Neural progenitor cell (in vitro differentiated cells): ENCODE data around the gene WDR12. TPM values are rescaled to one million over a fixed set of nuclear protein-coding genes. Genes with fewer than 3 reads are reported as not detected.

ENCODE experiments used
- DNase-seq: peaks from one replicate; pipeline ENCODE4 v3.0.0-alpha.2; 2016; ENCODE audit warnings: low spot score
- H2AFZ ChIP-seq: fragments of 200-600 bp; sonication (generic); replicated peaks from 2 replicates; pipeline ENCODE4 v1.6.1; 2016; ENCODE audit warnings: antibody characterized with exemption
- H3F3A ChIP-seq: fragments of 200-600 bp; sonication (generic); 2 replicates; pipeline ENCODE4 v1.6.1; 2016; ENCODE audit warnings: antibody characterized with exemption, low read depth
- H3K27ac ChIP-seq: fragments of 200-600 bp; sonication (generic); 2 replicates; pipeline ENCODE4 v1.5.1; 2016; ENCODE audit warnings: mild to moderate bottlenecking
- H3K27me3 ChIP-seq: fragments of 200-600 bp; sonication (generic); 2 replicates; pipeline ENCODE4 v1.6.1; 2016; ENCODE audit warnings: mild to moderate bottlenecking, moderate library complexity
- H3K36me3 ChIP-seq: fragments of 200-600 bp; sonication (generic); 2 replicates; pipeline ENCODE4 v1.5.1; 2016
- H3K4me1 ChIP-seq: fragments of 200-600 bp; sonication (generic); 2 replicates; pipeline ENCODE4 v1.6.1; 2016; ENCODE audit warnings: mixed run types
- H3K4me2 ChIP-seq: fragments of 200-600 bp; sonication (generic); 2 replicates; pipeline ENCODE4 v1.6.1; 2016
- H3K4me3 ChIP-seq: fragments of 200-600 bp; sonication (generic); 2 replicates; pipeline ENCODE4 v1.5.1; 2016
- H3K79me2 ChIP-seq: fragments of 200-600 bp; sonication (generic); 2 replicates; pipeline ENCODE4 v1.6.1; 2016; ENCODE audit warnings: low read depth
- H3K9ac ChIP-seq: fragments of 200-600 bp; sonication (generic); 2 replicates; pipeline ENCODE4 v1.6.1; 2016
- H3K9me3 ChIP-seq: fragments of 200-600 bp; sonication (generic); 2 replicates; pipeline ENCODE4 v1.5.1; 2016; ENCODE audit warnings: low read depth
- H4K20me1 ChIP-seq: fragments of 200-600 bp; sonication (generic); 2 replicates; pipeline ENCODE4 v1.6.1; 2016; ENCODE audit warnings: low read depth
- H3K27ac Mint-ChIP-seq: 3 replicates; pipeline ENCODE4 v1.8.0; 2021; ENCODE audit warnings: mixed read lengths
- H3K27me3 Mint-ChIP-seq: 2 replicates; pipeline ENCODE4 v1.8.0; 2022; ENCODE audit warnings: low read depth, mild to moderate bottlenecking, inconsistent platforms, moderate library complexity, mixed read lengths; ENCODE audit not compliant: insufficient read depth
- H3K36me3 Mint-ChIP-seq: 3 replicates; pipeline ENCODE4 v1.8.0; 2021; ENCODE audit warnings: mixed read lengths
- H3K4me1 Mint-ChIP-seq: 3 replicates; pipeline ENCODE4 v1.8.0; 2021; ENCODE audit warnings: mixed read lengths
- H3K4me3 Mint-ChIP-seq: 3 replicates; pipeline ENCODE4 v1.8.0; 2021; ENCODE audit warnings: mild to moderate bottlenecking, moderate library complexity, mixed read lengths
- H3K9me3 Mint-ChIP-seq: 3 replicates; pipeline ENCODE4 v1.8.0; 2020; ENCODE audit warnings: mixed read lengths
- CTCF ChIP-seq: fragments of 200-600 bp; sonication (generic); IDR thresholded peaks from 2 replicates; pipeline ENCODE4 v1.5.1; 2017; ENCODE audit warnings: antibody characterized with exemption, mild to moderate bottlenecking
- EZH2 ChIP-seq: fragments of 200-600 bp; sonication (generic); IDR thresholded peaks from 2 replicates; pipeline ENCODE4 v1.6.1; 2017; ENCODE audit warnings: antibody characterized with exemption, mild to moderate bottlenecking, moderate library complexity
- EZH2phosphoT487 ChIP-seq: fragments of 200-600 bp; sonication (generic); IDR thresholded peaks from 2 replicates; pipeline ENCODE4 v1.6.1; 2017; ENCODE audit warnings: antibody characterized with exemption
- total RNA-seq: library from RNA; depleted of rRNA; stranded (reverse); fragments of >200 nt; gene quantifications from 2 replicates; pipeline ENCODE4 v1.2.3, GENCODE V29; 2015; ENCODE audit warnings: low replicate concordance

Gene WDR12
- total RNA-seq, 1 donor from 2014 or later = 58.6 TPM

- Mint-ChIP-seq H3K36me3 (no peaks in the 10 kb centered on the region), H3K9me3 (no peaks in the 10 kb centered on the region), H3K27me3 (peaks cover 3% of the 10 kb centered on the region), H3K4me3 (no peak overlapping the region), H3K4me1 (peaks cover 4% of the 10 kb centered on the region), H3K27ac (no peak overlapping the region)
- Histone ChIP-seq H2AFZ (peak overlapping the region; percentile 72), H3K4me3 (no peak overlapping the region), H4K20me1 (no peaks in the 10 kb centered on the region), H3K27ac (no peak overlapping the region), H3K27me3 (no peaks in the 10 kb centered on the region), H3K4me1 (no peaks in the 10 kb centered on the region), H3K79me2 (no peaks in the 10 kb centered on the region), H3K36me3 (no peaks in the 10 kb centered on the region), H3K9ac (no peak overlapping the region), H3K4me2 (no peak overlapping the region), H3K9me3 (no peaks in the 10 kb centered on the region), H3F3A (no peaks in the 10 kb centered on the region)
- TF ChIP-seq CTCF (peak; percentile 76), EZH2 (no peak)
- peak; percentile 50 for DNase-seq
Observed at GRCh38 chr2:202831242-202832220, 79.9 kb downstream of the WDR12 start.

- H3K27ac Mint-ChIP-seq = no peak overlapping the region
- no peaks in the 10 kb centered on the region for H3K9me3 Mint-ChIP-seq
- Histone ChIP-seq H3K4me2 (no peak overlapping the region), H3K27me3 (no peaks in the 10 kb centered on the region), H3K9me3 (no peaks in the 10 kb centered on the region), H3K27ac (no peak overlapping the region), H3K4me1 (no peaks in the 10 kb centered on the region), H3K79me2 (no peaks in the 10 kb centered on the region), H3K9ac (no peak overlapping the region), H2AFZ (no peak overlapping the region), H3K4me3 (no peak overlapping the region), H4K20me1 (no peaks in the 10 kb centered on the region), H3K36me3 (no peaks in the 10 kb centered on the region), H3F3A (no peaks in the 10 kb centered on the region)
- H3K27me3 Mint-ChIP-seq = peaks cover 3% of the 10 kb centered on the region
- no peaks in the 10 kb centered on the region for H3K36me3 Mint-ChIP-seq
- DNase-seq = no peak
- TF ChIP-seq EZH2phosphoT487 (no peak), EZH2 (no peak), CTCF (no peak)
- peaks cover 7% of the 10 kb centered on the region for H3K4me1 Mint-ChIP-seq
- H3K4me3 Mint-ChIP-seq = no peak overlapping the region
Observed at GRCh38 chr2:202824901-202825300, 86.6 kb downstream of the WDR12 start.

Other genes starting within 250 kb of the WDR12 start
- 11.7 and 27.5 TPM in 2 replicates for gene ICA1L, start 39.9 kb downstream of the WDR12 start, total RNA-seq
- gene CARF, start 602 bp upstream of the WDR12 start, total RNA-seq = 14.3 and 30.9 TPM in 2 replicates
- gene NBEAL1, start 103.2 kb upstream of the WDR12 start, total RNA-seq = 10.3 and 10.4 TPM in 2 replicates